ENCODE measurements around the gene NKX2-1.
"Not testable (repeated sequence)": the region's sequence is repeated elsewhere in the genome, so short reads cannot be mapped to it uniquely, and the experiment has no call there.

NKX2-1 gene

DNA sequence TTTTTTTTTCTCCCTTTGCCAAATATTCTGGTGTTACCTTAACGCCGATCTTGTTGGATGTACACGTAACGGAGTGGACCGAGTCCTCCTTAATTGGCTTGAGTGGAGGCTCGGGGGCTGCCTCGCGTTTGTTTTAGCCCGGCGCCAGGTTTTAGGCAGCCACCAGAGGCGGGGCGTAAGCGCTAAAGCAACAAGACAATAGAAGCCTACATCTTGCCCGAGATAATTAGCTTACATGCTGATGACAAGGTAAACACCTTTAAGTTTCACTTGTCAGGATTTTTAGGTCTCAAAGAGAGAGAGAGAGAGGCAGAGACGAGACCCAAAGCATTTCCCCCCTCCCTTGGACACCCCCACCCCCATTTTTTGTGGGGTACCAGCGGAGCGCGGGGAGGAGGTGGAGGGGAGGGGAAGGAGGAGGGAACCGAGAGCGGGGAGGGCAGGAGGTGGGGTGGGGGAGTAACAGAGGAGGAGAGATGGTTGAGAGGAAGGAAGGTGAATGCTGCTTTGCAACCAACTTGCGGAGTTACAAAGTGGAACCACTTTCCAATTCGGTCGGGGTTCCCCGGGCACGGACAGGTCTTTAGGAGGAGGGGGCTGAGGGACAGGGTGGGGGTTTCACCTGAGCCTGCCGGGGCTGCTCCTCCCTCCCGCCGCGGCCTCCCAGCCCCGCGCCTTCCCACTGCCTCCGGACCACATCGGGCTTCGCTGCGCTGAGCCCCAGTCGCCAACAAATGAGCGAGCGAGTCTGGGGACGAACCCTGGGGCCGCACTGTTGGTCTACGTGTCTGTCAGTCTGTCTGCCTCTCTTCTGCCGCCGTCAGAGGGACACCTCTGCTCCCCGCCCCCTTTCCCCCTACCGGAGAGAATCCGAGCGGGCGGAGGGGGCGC lies at the start of gene NKX2-1:
TSS of gene NKX2-1 (minus strand) at position 802 of the 891 bp plus-strand sequence. CDS start at position 699, 103 bp downstream.
- DNase-seq (ENCODE audit: low read depth): no peak

- DNase-seq (ENCODE audit: low read depth): no peak
Observed at GRCh38 chr14:36556811-36557433, 36.9 kb upstream of the NKX2-1 start.

- DNase-seq (ENCODE audit: low read depth): no peak
Observed at GRCh38 chr14:36555998-36556743, 36.1 kb upstream of the NKX2-1 start.

GRCh38 chr14:36553656-36554260 lies 33.7 kb upstream of the NKX2-1 start:
- no peak for DNase-seq (ENCODE audit: low read depth)

DNA sequence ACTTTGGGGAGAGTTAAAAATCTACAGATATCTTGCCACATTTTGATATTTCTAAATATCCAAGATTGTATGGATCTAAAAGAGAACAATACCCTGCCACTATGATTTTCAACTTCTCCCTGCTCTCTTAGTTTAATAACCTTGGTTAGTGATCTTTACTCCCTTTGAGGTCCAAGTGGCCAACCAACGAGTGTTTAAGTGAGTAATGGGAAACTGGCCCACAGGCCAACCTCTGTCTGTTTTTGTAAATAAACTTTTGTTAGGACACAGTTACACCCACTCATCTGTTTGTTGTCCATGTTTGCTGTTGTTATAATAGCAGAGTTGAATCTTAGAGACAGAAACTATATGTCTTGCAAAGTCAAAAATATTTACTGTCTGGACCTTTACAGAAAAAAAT lies 30.9 kb upstream of the NKX2-1 start:
- no peak for DNase-seq (ENCODE audit: low read depth)

DNA sequence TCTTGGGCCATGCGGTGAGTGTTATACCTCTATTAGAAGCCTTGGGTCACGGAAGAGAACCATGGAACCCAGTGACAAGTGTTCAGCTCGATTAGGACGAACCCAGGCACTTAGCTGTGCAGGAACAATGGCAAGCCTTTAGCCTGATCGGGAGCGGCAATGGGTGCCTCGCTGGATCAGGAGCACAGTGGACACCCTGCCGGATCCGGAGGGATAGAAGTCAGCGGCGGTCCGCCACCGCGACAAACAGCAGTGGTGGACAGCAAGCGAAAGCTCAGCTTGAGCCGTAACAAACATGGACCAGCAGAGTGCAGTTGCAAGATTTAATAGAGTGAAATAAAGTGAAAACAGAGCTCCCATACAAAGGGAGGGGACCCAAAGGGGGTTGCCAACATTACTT lies 24.2 kb upstream of the NKX2-1 start:
- not testable (repeated sequence) for DNase-seq (ENCODE audit: low read depth)

GRCh38 chr14:36538051-36538450 lies 18.0 kb upstream of the NKX2-1 start:
- no peak for DNase-seq (ENCODE audit: low read depth)

- DNase-seq (ENCODE audit: low read depth): no peak
Observed at GRCh38 chr14:36529062-36529461, 9.0 kb upstream of the NKX2-1 start.

- DNase-seq (ENCODE audit: low read depth): no peak
Observed at GRCh38 chr14:36525746-36526099, 5.7 kb upstream of the NKX2-1 start.

DNA sequence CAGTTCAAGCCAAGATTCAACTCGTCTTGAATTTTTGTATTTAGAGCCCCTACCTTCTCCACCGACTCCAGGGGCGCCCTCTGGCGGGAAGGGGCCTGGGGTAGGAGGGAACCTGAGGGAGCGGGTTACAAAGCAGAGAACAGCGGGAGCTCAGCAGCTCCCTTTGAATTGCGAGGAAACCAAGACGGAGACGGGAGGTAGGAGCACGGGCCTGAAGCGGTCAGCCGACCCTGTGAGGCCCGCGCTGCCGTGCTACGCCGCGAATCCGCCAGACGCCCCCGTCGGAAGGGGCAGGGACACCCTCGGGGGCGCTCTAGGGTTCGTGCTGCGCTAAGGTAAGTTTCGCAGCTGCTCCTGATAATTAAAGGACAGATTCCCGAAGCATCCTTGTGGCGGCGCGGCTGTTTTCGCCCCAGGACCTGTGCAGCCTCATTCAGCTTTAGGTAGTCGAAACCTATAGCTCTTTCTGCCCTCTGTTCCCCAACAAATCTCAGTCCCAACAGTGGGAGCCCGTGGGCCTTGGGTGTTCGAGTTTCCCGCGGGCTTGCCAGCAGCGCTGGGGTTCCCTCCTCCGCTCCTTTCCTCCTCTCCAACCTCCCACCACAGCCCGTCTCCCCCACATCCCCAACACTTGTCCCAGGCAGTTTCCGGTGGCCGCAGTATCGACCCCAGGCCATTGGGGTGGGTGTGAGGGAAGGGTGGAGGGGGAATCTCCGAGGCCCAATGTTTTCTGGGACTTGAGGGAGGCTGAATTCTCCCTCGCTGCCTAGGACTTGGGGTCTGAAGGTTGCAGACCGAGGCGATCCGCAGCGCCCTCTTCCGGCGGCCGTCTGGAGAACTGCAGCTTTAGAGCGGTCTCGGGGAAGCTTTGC lies 5.1 kb upstream of the NKX2-1 start:
- DNase-seq (ENCODE audit: low read depth): no peak

- DNase-seq (ENCODE audit: low read depth): no peak
Observed at GRCh38 chr14:36524220-36524837, 4.3 kb upstream of the NKX2-1 start.

DNA sequence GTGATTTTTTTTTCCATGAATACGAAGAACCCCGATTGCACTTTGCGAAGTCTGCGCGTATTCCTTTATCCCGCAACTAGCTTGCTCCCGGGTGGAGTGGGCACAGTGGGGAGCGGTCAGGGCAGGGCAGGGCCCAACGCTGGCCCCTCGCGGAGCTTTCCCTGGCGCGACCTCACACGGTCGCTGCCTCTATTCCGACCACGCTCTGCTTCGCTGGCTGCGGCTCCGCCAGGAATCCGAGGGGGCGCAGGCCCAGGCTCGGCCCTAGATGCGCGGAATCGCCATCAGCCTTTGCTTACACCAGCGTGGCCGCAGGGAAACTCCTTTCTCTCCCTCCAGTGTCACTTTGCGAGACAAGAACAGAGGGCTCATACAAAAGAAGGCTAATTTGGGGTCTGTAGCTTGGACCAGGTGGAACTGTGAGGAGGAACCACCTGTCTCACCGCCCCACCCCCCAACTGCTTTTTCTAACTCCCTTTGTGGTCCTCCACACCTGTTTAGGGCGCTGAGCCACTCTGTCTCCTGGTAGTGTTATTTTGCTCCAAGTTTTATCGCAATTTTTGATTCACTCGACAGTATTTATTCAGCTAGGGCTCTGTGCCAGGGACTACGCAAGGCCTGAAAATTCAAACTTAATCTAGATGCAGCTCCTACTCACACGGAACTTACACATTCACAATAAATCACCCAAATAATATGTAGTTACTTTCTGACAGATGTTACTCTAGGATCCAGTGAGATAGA lies 3.1 kb upstream of the NKX2-1 start:
- no peak for DNase-seq (ENCODE audit: low read depth)

DNA sequence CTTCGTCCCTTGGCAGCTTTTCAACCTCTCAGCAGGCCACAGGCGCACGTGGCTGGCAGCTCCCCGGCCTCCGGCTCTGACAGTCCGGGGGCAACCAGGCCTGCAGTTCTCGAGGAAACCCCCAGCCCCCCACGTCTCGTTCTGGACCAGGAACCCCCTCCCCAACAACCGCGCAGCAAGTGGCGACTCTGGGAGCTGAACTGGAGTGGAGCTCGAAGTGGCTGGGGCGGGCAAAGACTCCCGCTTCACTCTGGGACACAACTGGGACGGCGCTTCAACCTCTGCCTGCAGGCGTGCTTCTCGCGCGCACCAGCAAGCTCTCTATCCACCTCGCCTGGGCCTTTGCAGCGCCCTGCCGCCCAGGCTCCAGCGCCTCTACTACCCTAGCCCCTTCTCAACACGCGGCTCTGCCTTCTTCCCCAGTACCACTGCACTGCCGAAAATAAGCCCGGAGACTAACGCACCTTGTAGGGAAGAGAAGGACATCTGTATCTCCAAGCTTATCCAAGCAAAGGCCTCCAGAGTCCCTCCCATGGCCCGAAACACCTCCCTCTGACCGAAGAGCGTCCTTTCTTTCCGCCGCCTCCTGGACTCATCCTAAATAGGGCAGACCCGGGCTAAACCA lies 2.4 kb upstream of the NKX2-1 start:
- DNase-seq (ENCODE audit: low read depth): no peak

- no peak for DNase-seq (ENCODE audit: low read depth)
Observed at GRCh38 chr14:36521598-36522345, 1.7 kb upstream of the NKX2-1 start.

DNA sequence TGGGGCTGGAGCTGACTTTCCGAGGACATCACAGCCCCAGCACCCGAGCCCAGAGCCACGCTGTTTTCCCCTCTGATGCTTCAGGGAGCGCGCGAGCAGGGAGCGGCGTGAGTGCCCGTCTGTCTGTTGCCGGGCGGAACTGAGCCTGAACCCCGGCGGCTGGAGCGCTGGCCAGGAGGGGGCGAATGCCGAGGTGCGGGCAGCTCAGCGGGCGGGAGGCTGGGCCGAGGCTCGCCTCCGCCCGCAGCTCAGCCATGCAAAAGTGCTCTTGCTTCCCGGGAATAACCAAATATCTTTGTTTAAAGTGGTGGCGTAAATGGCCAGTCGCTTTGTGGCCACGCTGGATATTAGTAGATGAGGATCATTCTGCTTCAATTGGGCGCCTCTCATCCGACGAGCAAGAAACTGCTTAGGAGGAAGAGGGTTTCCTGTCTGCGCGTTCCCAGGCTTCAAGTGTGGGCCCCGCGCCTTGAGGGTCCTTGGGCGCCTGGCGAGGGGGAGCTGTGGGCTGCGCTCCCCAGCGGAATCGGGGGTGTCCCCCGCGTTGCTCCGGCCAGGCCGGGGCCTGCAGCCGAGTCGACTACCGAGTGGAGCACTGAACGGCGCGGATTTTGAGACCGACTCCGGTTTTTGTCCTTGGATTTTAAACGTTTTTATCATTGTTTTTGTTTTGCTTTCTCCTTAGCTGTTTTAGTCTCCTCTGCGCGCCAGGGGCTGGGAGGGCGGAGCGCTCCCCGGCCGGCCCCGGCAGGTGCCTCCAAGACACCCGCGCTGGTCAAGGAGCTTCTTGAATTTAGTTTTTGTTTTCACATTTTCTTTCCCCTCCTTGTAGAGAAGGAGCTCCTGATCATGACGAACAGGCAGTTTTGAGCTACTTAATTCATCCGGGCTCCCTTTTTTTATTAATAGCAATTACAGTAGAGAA lies 831 bp upstream of the NKX2-1 start:
- DNase-seq (ENCODE audit: low read depth): no peak

- no peak for DNase-seq (ENCODE audit: low read depth)
Observed at GRCh38 chr14:36518586-36519430, 1.2 kb downstream of the NKX2-1 start.

GRCh38 chr14:36518031-36518585 lies 1.9 kb downstream of the NKX2-1 start:
- no peak for DNase-seq (ENCODE audit: low read depth)
